Neural crest cell (in vitro differentiated cells): ENCODE data around the gene OSBPL3. TPM values are rescaled to one million over a fixed set of nuclear protein-coding genes. Genes with fewer than 3 reads are reported as not detected.

Experiments used
- DNase-seq: peaks from one replicate; pipeline ENCODE4 v3.0.0; 2021; ENCODE audit warnings: low read depth, mixed read lengths, low spot score
- H3K27ac Mint-ChIP-seq: one replicate; pipeline ENCODE4 v1.8.0; 2021; ENCODE audit warnings: mild to moderate bottlenecking, mixed read lengths; ENCODE audit not compliant: unreplicated experiment
- H3K27me3 Mint-ChIP-seq: 2 replicates; pipeline ENCODE4 v1.8.0; 2021; ENCODE audit warnings: low read depth, mild to moderate bottlenecking, mixed read lengths
- H3K36me3 Mint-ChIP-seq: 2 replicates; pipeline ENCODE4 v1.8.0; 2021; ENCODE audit warnings: low read depth, mild to moderate bottlenecking, mixed read lengths
- H3K4me1 Mint-ChIP-seq: 2 replicates; pipeline ENCODE4 v1.8.0; 2021; ENCODE audit warnings: mixed read lengths
- H3K4me3 Mint-ChIP-seq: one replicate; pipeline ENCODE4 v1.8.0; 2021; ENCODE audit warnings: mild to moderate bottlenecking, mixed read lengths
- H3K9me3 Mint-ChIP-seq: 2 replicates; pipeline ENCODE4 v1.8.0; 2021; ENCODE audit warnings: mixed read lengths
- total RNA-seq: library from RNA; stranded (reverse); gene quantifications from 2 replicates; pipeline ENCODE4 v1.2.1, GENCODE V29; 2021
- TF ChIP-seq, protein P1 (sequence below): fragments of 200-600 bp; sonication (generic); conservative IDR thresholded peaks from 2 replicates; pipeline ENCODE4 v1.5.0; 2021; ENCODE audit warnings: antibody characterized with exemption, mild to moderate bottlenecking

OSBPL3 gene
- total RNA-seq, 1 donor from 2014 or later, result 11.8 TPM

DNA sequence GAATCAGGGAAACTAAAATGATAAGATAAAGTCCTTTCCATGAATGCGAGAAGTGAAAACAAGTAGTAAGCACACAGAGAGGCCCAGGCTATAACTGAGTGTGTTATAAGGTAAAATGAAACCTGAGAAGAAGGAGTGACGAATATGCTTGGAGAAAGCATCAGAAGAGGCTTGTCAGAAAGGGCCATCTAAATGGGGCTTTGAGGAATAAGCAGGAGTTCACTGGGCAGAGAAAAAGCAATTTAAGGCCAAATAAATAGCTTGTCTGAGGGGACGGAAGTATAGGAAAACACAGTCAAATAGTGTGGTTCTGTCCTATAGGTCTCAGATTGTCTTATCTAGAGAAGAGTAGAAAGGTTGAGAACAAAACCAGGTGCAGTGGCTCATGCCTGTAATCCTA lies 163.1 kb downstream of the OSBPL3 start:
- peaks cover 16% of the 10 kb centered on the region for H3K4me1 Mint-ChIP-seq
- H3K27ac Mint-ChIP-seq, result no peak overlapping the region
- H3K4me3 Mint-ChIP-seq, result no peak overlapping the region
- no peaks in the 10 kb centered on the region for H3K36me3 Mint-ChIP-seq
- H3K27me3 Mint-ChIP-seq, result no peaks in the 10 kb centered on the region
- TF ChIP-seq, protein P1, sequence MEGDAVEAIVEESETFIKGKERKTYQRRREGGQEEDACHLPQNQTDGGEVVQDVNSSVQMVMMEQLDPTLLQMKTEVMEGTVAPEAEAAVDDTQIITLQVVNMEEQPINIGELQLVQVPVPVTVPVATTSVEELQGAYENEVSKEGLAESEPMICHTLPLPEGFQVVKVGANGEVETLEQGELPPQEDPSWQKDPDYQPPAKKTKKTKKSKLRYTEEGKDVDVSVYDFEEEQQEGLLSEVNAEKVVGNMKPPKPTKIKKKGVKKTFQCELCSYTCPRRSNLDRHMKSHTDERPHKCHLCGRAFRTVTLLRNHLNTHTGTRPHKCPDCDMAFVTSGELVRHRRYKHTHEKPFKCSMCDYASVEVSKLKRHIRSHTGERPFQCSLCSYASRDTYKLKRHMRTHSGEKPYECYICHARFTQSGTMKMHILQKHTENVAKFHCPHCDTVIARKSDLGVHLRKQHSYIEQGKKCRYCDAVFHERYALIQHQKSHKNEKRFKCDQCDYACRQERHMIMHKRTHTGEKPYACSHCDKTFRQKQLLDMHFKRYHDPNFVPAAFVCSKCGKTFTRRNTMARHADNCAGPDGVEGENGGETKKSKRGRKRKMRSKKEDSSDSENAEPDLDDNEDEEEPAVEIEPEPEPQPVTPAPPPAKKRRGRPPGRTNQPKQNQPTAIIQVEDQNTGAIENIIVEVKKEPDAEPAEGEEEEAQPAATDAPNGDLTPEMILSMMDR, result no peak
- no peaks in the 10 kb centered on the region for H3K9me3 Mint-ChIP-seq
- no peak for DNase-seq

DNA sequence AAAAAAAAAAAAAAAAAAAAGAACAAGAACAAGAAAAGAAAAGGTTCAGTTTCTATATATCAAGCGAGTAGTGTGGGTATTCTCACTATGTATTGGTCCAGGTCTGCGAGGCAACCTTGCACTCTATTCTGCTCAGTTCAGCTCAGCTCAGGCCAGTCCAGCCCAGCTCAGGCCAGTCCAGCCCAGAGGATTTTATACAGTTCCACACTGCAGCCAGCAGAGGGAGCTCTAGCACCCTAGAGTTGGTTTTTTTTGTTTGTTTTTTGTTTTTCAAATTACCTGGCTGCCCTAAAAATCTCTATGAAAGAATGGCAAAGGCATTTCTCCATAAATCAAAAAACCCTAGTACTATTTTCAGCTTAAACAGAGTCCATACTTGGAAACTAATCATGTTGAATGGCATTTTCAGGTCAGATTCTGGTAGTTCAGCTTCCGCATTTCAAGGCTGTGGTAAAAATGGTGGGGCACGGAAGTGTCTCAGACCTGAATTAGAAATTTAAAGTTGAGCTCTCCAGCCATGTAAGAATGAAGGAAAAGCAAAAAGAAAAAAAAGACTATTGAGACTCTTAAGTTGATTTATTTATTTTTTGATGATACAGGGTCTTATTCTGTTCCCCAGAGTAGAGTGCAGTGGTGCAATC lies 167.6 kb downstream of the OSBPL3 start:
- peak; percentile 64 for DNase-seq
- Mint-ChIP-seq H3K27me3 (no peaks in the 10 kb centered on the region), H3K4me3 (no peak overlapping the region), H3K36me3 (no peaks in the 10 kb centered on the region), H3K27ac (no peak overlapping the region), H3K4me1 (peaks cover 2% of the 10 kb centered on the region), H3K9me3 (no peaks in the 10 kb centered on the region)
- TF ChIP-seq, protein P1, result peak; percentile 97

DNA sequence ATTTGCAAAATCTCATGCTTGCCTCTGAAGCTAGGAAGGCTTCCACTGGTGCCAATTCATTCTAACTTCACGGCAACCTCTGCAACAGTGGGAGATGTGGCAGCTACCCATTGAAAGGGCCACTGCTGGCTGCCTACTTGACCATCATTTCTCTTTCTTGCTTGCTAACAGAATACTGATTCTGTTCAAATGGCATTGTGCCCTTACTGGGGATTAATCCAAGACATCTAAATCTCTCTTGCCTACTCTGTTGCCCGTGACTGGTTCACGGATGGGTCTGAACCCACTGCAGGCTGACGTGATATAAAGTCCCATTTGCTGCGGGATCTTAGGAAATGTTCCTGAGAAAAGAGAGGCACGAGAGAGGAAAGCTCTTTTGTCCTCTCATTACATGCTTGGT lies 171.5 kb downstream of the OSBPL3 start:
- H3K36me3 Mint-ChIP-seq, result peaks cover 2% of the 10 kb centered on the region
- no peaks in the 10 kb centered on the region for H3K27me3 Mint-ChIP-seq
- H3K4me1 Mint-ChIP-seq, result no peaks in the 10 kb centered on the region
- no peak for DNase-seq
- TF ChIP-seq, protein P1, result no peak
- no peak overlapping the region for H3K27ac Mint-ChIP-seq
- no peak overlapping the region for H3K4me3 Mint-ChIP-seq
- no peaks in the 10 kb centered on the region for H3K9me3 Mint-ChIP-seq

DNA sequence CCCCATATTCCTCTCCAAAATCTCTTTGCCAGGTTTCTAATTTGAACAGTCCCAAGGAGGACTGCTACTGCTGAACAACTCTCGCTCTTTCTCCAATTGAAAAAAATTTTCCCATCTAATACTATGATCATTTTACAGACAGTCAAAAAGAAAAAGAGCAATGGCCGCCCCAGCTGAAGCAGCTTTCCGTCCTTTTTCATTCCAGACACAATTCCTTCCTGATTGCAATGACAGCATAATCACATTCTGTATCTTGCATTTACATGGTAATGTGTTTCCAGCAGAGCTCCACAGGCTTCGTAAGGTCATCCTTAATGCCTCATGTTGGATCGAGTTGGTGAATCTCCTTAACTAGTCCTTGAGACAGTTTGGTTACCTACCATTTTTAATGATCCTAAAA lies 177.7 kb downstream of the OSBPL3 start:
- Mint-ChIP-seq H3K4me1 (peaks cover 6% of the 10 kb centered on the region), H3K27ac (no peak overlapping the region), H3K4me3 (no peak overlapping the region), H3K27me3 (no peaks in the 10 kb centered on the region), H3K9me3 (no peaks in the 10 kb centered on the region), H3K36me3 (peaks cover 11% of the 10 kb centered on the region)
- TF ChIP-seq, protein P1, result no peak
- no peak for DNase-seq

DNA sequence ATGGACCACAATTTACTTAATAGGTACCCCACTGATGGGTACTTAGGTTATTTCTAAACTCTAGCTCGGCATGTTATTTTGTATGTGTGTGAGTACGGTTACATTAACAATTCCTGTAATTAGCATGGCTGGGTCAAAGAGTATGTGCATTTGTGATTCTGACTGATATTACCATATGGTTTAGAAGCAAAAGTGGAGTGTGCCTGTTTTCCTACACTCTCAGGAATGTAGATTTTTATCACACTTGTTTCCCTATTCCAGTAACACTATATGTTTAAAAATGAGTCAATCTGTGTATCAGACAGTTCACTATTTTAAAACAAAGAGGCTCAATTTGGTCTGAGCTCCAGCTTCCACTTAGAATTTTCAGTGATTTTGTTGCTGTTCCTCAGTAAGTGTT lies 178.1 kb downstream of the OSBPL3 start:
- H3K4me1 Mint-ChIP-seq, result peaks cover 6% of the 10 kb centered on the region
- no peak overlapping the region for H3K4me3 Mint-ChIP-seq
- H3K27ac Mint-ChIP-seq, result no peak overlapping the region
- peaks cover 11% of the 10 kb centered on the region for H3K36me3 Mint-ChIP-seq
- H3K27me3 Mint-ChIP-seq, result no peaks in the 10 kb centered on the region
- no peaks in the 10 kb centered on the region for H3K9me3 Mint-ChIP-seq
- TF ChIP-seq, protein P1, result no peak
- no peak for DNase-seq
